AG09309 (cell line): ENCODE measurements around the gene LGR5.

Experiments
- DNase-seq: peaks from one replicate; pipeline ENCODE4 v3.0.0-alpha.2; 2010; ENCODE audit warnings: low read depth
- H3K4me3 ChIP-seq: 2 replicates; pipeline ENCODE4 v1.5.1; 2011; ENCODE audit warnings: mild to moderate bottlenecking, low read depth, low read length, moderate library complexity; ENCODE audit not compliant: control insufficient read depth
- CTCF ChIP-seq: IDR thresholded peaks from 2 replicates; pipeline ENCODE4 v1.5.1; 2011; ENCODE audit warnings: mild to moderate bottlenecking, low read depth, low read length, inconsistent platforms; ENCODE audit not compliant: insufficient read depth, control insufficient read depth; ENCODE audit errors: missing control alignments

Gene LGR5

GRCh38 chr12:71503579-71504391, 64.2 kb downstream of the LGR5 start:
- no peak overlapping the region for H3K4me3 ChIP-seq
- DNase-seq: no peak
- no peak for TF ChIP-seq CTCF

GRCh38 chr12:71504476-71504875, 64.9 kb downstream of the LGR5 start:
- H3K4me3 ChIP-seq: no peak overlapping the region
- no peak for TF ChIP-seq CTCF
- DNase-seq: no peak

- no peak overlapping the region for H3K4me3 ChIP-seq
- DNase-seq: no peak
- TF ChIP-seq CTCF: no peak
Observed at GRCh38 chr12:71509705-71510104, 70.1 kb downstream of the LGR5 start.

- no peak for TF ChIP-seq CTCF
- DNase-seq: no peak
- H3K4me3 ChIP-seq: no peak overlapping the region
Observed at GRCh38 chr12:71517145-71517846, 77.7 kb downstream of the LGR5 start.

- no peak for DNase-seq
- no peak for TF ChIP-seq CTCF
- no peak overlapping the region for H3K4me3 ChIP-seq
Observed at GRCh38 chr12:71521125-71521524, 81.5 kb downstream of the LGR5 start.

- H3K4me3 ChIP-seq: no peak overlapping the region
- no peak for DNase-seq
- no peak for TF ChIP-seq CTCF
Observed at GRCh38 chr12:71524626-71525025, 85.0 kb downstream of the LGR5 start.
